GM21576 (cell line): ENCODE measurements around the gene DSN1.
"Not testable (repeated sequence)": the region's sequence is repeated elsewhere in the genome, so short reads cannot be mapped to it uniquely, and the experiment has no call there.

Experiments used
- ATAC-seq: cut with Tn5 transposase; IDR thresholded peaks from one replicate; pipeline ENCODE4 v1.9.1; 2021; ENCODE audit warnings: mild to moderate bottlenecking, moderate library complexity; ENCODE audit not compliant: unreplicated experiment

The DSN1 gene, protein sequence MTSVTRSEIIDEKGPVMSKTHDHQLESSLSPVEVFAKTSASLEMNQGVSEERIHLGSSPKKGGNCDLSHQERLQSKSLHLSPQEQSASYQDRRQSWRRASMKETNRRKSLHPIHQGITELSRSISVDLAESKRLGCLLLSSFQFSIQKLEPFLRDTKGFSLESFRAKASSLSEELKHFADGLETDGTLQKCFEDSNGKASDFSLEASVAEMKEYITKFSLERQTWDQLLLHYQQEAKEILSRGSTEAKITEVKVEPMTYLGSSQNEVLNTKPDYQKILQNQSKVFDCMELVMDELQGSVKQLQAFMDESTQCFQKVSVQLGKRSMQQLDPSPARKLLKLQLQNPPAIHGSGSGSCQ

GRCh38 chr20:36773597-36774390, at the start of gene DSN1:
DSN1 (minus strand) TSS chr20:36773763; CDS start chr20:36771458, 2,305 bp downstream.
- peak; percentile 81 for ATAC-seq

GRCh38 chr20:36823121-36823520, 49.6 kb upstream of the DSN1 start:
- no peak for ATAC-seq

DNA sequence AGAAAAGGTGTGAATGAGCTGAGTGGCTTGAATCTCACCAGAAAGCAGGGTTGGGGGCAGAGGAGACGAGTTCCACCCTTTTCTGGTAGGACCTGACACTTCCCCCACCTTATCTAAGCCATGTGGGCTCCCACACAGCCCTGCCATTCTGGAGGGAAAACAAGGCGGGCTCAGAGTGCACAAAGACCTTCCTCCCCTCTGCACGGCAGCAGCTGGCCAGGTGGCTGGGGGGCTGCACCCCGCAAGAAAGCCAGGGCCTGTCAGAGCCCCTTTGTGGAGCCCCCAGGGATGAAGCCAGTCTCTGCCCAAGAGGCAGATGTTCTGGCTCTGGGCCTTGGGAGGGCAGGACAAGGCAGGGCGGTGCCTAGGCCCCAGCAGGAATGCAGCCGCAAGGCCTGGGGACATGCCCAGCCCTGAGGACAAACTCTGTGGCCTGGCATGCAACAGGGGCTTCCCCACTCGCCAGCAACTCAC, 48.4 kb upstream of the DSN1 start:
- ATAC-seq = no peak

GRCh38 chr20:36820928-36821327, 47.4 kb upstream of the DSN1 start:
- ATAC-seq = no peak

DNA sequence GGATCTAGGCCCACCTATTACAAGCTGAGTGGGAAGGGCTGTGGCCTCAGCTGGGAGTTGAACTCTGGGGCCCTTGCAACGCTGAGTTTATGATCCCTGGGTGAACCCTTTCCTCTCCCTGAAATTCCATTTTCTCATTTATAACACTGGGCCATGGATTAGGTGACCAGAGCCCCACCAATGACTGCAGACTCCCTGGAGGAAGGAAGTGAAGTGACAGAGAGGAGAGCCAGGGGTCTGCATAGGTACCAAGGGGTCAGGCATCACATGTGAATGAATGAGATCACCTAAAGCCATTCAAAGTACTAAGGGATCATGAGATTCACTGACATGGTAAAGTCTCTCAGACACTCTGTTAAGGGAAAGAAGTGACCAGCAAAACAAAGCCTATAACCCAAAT, 46.5 kb upstream of the DSN1 start:
- ATAC-seq = no peak

- no peak for ATAC-seq
Observed at GRCh38 chr20:36819659-36820058, 46.1 kb upstream of the DSN1 start.

DNA sequence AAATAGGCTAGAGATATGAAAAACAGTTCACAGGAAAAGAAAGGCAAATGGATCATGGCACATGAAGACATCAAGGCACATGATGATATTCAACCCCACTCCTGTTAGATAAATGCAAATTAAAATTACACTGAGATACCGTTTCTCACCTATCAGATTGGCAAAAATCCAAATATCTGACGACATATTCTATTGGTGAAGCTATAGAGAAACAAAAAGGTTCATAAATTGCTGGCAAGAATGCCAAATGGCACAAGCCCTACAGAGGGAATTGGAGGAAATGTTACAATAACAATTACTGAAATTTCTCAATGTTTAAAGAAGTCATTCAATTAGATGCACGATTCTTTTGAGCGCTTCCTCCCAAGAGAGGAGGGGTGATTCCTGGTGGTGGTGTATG, 45.3 kb upstream of the DSN1 start:
- ATAC-seq = no peak

- no peak for ATAC-seq
Observed at GRCh38 chr20:36818185-36818584, 44.6 kb upstream of the DSN1 start.

DNA sequence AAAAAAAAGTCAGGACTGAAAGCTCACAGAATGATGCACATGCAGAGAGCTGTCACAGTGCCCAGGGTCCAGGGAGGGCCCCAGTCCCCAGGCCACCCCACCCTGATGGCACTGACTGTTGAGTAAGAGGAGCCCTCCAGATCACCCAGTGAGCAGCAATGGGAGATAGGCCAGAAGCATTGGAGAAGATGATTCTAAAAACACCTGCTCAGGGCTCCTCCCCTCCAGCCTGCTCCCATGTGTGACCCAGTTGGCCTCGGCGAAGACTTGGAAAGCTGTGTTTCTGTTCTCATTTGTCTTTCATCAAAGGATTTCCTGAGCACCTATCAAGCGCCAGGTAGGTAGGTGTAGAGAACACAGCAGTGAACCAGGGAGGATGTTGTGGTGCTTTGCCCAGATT, 43.9 kb upstream of the DSN1 start:
- no peak for ATAC-seq

DNA sequence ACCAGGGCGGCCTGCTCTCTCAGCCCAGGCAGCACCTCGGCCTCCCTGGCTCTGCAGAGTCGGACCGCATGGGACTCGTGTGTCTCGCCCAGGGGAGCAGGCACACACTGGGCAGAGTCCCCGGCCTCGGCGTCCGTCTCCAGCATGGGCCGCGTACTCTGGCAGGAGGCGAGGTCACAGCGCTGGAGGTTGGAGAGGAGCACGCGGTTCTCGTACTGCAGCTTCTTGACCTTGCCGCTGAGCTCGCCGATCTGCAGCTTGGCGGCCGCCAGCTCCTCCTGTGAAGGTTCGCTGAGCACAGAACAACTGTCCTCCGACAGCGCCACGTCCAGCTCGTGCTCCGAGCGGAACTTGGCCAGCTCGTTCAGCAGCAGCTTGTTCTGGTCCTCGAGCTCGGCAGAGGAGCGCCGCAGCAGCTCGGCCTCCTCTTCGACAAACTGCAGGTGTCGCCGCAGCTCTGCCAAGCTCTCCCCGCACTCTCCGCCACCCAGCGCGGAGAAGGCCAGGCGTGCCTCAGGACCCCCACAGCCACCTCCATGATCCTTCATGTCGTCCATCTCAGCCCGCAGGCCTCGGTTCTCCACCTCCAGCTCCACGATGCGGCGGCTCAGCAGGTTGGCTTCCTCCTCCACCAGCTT, 42.0 kb upstream of the DSN1 start:
- ATAC-seq = no peak

DNA sequence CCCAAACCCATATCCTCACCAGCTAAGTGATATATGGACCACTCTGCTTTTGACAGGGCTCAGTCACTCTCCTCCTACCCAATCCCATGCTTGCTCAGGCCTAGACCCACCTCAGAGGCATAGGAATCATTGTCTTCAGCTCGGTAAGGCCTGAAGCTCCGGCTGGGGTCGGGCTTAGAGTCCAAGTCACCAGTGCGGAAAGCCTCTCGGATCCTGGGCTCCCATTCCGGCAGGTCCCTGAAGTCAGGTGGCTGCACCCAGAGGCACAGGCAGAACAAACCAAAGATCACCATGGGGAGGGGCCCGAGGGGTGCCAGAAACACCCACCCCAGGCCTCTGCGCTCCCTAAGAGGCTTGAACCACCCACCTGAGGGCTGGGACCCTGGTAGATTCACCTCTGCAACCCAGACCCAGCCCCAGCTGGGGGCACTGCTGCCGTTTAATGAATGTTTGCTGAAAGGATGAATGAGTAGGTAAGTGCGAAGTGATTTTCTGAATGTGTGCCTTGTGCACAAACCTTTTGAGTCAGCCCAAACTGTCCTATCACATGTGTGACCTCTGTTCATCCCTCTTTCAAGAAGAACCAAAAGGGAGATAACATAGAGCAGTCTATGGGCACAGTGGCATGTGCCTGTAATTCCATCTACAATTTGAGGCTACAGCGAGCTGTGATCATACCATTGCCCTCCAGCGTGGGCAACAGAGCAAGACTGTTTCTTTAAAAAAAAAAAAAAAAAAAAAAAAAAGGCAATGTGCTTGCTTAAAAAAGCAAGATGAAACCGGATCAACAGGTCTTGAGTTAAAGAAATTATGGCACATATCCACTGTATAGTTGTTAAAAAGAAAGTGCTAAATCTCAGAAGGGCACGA, 39.3 kb upstream of the DSN1 start:
- no peak for ATAC-seq

DNA sequence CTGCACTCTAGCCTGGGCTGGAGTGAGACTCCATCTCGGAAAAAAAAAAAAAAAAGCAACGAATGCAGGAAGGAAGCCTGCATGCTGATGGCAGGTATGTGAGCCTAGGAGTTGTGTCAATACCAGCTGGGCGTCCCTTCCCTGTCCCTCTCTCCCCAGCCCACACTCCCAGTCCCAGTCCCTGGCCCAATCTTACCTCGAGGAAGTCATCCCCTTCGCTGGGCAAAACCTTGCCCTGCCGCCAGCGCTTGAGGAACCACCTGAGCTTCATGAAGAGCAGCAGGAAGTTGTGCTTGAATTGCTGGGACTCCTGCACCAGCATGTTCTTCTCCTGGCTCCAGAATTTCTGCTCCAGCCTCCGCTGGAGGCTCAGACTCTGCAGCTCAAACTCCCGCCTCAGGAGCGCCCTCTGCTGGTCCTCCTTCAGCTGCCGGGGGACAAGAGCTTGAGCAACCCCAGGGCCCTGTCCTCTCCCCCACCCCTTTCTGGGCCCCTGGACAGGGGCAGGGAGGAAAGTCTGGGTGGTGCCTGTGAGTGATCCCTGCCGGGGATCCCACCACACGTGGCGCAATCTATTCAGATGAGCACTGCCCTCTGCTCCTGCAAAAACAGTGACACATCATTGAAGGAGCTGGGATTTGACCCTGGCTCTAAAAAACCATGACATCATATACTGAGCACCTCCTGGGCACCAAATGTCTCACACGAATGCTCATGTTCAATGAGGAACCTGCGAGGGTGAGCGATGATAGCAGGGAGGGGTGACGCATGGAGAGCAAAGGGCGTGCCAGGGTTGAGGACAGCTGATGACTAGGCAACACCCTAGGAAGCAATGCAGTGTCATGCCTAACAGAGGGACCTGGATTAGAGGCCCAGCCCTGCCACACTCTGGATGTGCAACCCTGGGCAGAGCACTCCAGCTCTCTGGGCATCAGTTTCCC, 35.0 kb upstream of the DSN1 start:
- no peak for ATAC-seq

DNA sequence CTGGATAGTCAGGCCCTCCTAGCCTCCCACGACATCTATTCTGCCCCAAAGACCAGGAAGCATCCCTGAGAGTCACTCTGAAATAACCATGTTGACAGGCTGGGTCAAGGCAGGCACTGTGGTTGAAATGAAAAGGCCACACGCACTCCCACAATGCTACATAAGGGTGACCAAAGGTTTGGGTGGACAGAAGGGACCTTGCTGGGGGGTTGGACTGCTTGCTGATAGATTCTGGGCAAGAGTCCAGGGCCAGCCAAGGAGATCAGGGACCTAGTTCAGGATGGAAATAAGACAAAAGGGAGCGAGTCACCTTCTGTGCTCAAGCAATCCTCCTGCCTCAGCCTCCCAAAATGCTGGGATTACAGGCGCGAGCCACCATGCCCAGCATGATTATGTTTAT, 32.5 kb upstream of the DSN1 start:
- no peak for ATAC-seq

DNA sequence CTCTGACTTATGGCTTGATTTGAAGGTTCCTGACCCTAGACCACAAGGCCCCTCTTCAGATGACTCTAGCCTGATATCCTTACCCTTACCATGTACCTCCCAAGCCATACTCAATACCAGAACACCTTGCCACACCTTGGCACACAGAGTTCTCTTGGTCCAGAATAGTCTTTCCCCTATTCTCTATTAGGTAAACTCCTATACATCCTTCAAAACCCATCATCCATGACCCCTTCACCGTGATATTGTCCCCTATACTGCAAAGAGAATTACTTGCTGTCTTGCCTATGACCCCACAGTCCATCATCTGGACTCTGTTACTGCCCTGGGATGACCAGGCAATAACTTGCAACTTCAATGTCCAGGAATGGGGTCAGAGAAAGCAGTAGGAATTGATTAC, 31.8 kb upstream of the DSN1 start:
- no peak for ATAC-seq

DNA sequence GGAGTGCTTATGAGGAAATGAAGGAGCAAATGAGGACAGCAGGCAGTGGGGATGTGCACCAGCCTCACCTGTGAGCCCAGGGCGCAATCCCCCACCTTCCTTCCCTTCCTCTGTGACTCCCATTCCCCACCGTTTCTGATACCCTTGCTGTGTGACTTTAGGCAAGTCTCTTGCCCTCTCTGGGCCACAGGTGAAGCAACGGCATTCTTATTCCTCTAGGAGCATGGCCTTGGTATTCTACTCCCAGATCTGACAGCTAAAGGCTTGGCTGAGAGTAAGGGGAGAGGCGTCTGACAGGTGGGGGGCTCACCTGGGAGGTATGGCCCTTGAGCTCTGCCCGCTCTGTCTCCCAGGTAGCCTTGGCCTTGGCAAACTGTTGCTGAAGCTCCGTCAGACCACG, 30.9 kb upstream of the DSN1 start:
- no peak for ATAC-seq

DNA sequence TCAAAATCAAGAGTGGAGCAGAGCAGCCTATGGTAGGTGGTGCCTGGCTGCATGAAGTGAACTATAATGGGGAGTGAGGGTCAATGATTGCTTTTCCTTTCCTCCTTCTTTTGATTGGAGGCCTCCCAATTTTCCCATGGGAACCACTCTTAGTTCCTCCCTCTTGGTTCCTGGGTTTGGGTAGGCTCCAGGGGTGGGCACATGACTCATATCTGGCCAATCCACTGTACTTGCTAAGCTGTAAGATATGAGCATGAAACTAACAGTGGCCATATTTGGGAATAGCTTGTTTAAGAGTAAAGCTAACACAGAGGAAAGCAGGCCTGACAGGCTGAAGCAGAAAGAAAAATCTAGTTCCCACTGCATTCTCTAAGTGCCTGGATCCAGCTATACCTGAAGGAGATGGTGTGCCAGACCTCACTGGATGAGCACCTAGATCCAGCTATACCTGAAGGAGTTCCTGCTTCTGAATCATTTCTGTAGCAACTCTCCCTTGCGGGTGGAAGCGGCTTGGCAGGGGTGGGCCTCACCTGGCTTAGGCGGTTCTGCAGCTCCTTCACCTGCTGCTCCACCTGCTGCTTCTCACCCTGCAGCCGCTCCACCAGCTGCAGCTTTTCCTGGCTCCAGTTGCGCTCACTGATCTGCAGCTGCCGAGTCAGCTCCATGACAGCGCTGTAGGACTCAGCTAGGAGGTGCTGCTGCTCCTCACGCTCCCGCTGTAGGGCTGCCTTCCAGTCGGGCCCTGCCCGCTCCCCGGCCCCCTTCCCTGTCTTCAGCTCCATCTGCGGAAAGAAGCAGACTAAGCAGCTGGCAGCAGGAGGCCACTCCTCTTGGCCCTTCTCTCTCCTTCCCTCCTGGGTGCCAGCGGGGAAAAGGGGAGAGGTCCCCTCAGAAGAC, 29.0 kb upstream of the DSN1 start:
- ATAC-seq = no peak

- ATAC-seq = no peak
Observed at GRCh38 chr20:36800410-36800809, 26.8 kb upstream of the DSN1 start.

DNA sequence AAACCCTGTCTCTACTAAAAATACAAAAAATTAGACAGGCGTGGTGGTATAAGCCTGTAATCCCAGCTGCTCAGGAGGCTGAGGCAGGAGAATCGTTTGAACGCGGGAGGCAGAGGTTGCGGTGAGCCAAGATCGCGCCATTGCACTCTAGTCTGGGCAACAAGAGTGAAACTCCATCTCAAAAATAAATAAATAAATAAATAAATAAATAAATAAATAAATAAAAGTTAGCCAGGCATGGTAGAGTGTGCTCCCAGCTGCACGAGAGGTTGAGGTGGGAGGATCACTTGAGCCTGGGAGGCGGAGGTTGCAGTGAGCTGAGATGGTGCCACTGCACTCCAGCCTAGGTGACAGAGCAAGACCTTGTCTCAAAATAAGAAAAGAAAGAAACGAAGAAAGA, 25.8 kb upstream of the DSN1 start:
- ATAC-seq = not testable (repeated sequence)

- ATAC-seq = no peak
Observed at GRCh38 chr20:36796875-36797274, 23.3 kb upstream of the DSN1 start.
